Measurements from ENCODE around the gene CAMKK1.

- no peak for TF ChIP-seq CTCF (IDR thresholded peaks at IDR 0.05)
- no peak for TF ChIP-seq POLR2A (IDR thresholded peaks at IDR 0.05)
Observed at GRCh38 chr17:3826191-3826590, 66.7 kb downstream of the CAMKK1 start.
